ENCODE results near the gene SEMA5A.

Gene SEMA5A

DNA sequence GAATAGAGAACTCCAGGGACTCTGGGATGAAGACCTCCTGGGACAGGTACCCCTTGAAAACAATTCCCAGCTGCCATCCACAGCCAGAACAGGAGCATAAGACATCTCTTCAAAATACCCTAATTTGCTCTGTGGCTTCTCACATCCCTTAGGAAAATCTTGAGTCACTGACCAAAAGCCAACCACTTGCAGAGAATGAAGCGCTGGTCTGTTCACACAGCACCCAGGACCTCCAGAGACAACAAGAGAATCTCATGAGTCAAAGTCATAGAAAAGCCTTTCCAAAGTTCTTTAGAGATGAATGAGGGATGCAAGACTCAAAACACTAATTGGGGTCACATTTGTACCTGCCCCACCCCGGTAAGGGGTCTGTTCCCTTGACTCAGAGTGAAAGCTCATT is 210.6 kb downstream of the SEMA5A start:
- no peak for DNase-seq (ENCODE audit: low read depth, low spot score)

- no peak for DNase-seq (ENCODE audit: low read depth, low spot score)
These were observed 213.8 kb downstream of the SEMA5A start for GRCh38 chr5:9332026-9332425.

- DNase-seq (ENCODE audit: low read depth, low spot score): no peak
These were observed 214.5 kb downstream of the SEMA5A start for GRCh38 chr5:9331372-9331771.

GRCh38 chr5:9329125-9329524 is 216.8 kb downstream of the SEMA5A start:
- DNase-seq (ENCODE audit: low read depth, low spot score): no peak

DNA sequence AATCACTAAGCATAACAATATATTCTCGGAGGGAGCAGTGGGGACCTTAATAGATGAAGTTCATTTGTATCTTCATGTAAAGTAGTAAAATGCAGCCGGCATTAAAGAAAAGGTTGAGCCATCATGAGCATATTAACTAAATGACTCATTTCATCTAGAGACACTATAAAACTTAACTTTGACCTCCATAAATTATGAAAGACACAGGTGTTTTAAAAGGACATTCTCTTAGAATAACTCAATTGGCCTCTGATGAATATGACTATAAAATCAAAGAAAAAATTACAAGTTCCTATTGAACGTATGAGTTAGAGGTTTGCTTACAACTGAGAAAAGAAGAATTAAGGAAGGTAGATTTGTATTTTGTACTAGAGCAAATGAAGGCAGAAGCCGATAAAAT is 220.3 kb downstream of the SEMA5A start:
- no peak for DNase-seq (ENCODE audit: low read depth, low spot score)

GRCh38 chr5:9324348-9325077 is 221.4 kb downstream of the SEMA5A start:
- no peak for DNase-seq (ENCODE audit: low read depth, low spot score)

DNA sequence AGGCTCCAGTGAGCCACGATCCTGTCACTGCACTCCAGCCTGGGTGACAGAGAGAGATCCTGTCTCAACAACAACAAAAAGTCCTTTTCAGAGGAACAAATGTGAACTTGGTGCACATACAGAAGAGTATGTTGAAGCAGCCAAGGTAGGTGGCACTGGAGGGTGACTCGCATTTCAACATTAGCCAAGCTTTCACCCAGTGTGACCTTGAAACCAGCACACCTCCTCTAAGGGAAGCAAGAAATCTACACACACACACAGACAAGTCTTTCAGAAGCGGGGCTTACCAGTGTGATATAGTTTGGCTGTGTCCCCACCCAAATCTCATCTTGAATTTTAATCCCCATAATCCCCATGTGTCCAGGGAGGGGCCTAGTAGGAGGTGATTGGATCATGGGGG is 225.2 kb downstream of the SEMA5A start:
- DNase-seq (ENCODE audit: low read depth, low spot score): no peak

DNA sequence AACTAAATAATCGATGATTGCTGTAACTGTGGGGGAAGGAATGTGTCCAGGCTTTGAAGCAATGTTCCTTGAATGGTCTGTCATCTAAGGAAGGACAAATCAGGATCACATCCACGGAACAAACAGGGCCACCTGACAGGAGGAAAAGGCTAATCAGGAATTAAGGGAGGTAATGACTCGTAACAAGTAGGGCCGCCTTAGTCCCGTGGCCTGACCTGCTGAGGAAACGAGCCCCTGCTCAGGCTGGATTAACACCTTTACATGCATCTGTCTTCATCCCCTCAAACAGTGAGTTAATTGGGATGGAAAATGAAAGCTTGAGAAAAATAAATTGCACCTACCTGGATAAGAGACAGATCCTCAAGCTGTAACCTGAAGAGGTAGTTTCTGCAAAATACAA is 227.8 kb downstream of the SEMA5A start:
- no peak for DNase-seq (ENCODE audit: low read depth, low spot score)

DNA sequence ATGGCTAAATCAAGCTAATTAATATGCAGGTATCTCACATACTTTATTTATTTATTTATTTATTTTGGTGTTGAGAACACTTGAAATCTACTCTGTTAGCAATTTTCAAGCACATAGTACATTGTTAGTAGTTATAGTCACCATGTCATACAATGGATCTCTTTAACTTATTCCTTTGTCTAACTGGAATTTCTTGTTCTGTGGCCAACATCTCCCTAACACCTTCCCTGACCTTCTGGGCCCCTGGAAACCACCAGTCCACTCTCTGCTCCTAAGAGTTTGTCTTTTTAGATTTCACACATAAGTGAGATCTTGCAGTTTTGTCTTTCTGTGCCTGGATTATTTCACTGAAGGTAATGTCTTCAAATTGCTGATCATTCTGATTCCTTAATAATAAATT is 229.1 kb downstream of the SEMA5A start:
- no peak for DNase-seq (ENCODE audit: low read depth, low spot score)

GRCh38 chr5:9316041-9316440 is 229.8 kb downstream of the SEMA5A start:
- no peak for DNase-seq (ENCODE audit: low read depth, low spot score)

GRCh38 chr5:9314558-9314957 is 231.3 kb downstream of the SEMA5A start:
- DNase-seq (ENCODE audit: low read depth, low spot score): no peak

DNA sequence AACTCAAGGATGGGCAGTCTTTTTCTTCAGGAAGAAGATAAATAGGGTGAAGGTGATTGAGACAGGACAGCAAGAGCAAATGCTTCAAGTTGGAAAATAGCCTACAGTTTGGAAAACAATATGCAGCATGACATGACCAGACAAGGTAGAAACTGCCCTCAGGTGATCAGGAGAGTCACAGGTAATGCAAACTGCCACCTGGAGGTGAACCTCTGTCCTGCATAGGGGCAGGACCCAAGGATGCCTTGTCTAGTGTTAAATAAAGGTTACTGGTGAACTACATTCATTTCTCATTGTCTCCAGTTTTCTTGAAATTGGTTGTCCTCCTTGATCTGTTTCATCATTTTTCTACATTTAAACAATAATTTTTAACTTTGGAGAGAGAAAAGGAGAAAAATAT is 232.1 kb downstream of the SEMA5A start:
- no peak for DNase-seq (ENCODE audit: low read depth, low spot score)

DNA sequence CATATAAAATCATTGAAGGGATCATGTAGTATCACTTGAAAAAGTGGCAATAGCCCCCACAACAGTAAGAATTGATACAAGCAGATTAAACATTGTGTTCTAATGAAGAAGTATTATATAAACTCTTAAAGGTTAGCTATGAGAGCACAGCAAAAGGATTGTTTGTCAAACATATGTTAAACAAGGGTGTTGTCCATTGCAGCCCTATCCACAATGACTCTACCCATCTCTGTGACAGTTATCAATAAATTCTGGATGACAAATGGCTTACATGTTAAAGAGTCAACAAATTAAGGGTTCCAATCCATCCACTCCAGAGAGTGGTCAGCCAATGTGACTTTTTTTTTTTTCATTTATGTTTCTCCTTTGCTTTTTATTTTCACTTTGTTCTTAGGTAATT is 238.7 kb downstream of the SEMA5A start:
- DNase-seq (ENCODE audit: low read depth, low spot score): no peak

DNA sequence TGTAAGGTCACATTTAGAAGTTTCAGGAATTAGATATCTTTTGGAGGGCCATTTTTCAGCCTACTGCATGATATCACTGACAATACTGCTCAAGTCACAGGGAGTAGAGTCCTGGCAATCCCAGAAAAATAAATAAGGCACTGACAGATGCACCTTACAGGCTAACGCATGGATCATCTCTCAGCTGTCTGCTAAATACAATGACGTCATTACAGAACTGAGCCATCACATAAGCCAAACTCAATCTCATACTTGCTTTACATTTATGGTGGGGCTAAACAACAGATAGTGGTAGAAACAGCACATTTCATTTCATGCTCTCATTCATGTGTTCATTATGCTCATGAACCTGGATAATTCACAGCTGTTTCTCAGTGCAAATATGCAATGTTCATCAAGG is 243.7 kb downstream of the SEMA5A start:
- no peak for DNase-seq (ENCODE audit: low read depth, low spot score)

GRCh38 chr5:9301200-9301599 is 244.7 kb downstream of the SEMA5A start:
- DNase-seq (ENCODE audit: low read depth, low spot score): no peak

GRCh38 chr5:9297134-9297533 is 248.7 kb downstream of the SEMA5A start:
- no peak for DNase-seq (ENCODE audit: low read depth, low spot score)

GRCh38 chr5:9295466-9295801 is 250.4 kb downstream of the SEMA5A start:
- DNase-seq (ENCODE audit: low read depth, low spot score): no peak

DNA sequence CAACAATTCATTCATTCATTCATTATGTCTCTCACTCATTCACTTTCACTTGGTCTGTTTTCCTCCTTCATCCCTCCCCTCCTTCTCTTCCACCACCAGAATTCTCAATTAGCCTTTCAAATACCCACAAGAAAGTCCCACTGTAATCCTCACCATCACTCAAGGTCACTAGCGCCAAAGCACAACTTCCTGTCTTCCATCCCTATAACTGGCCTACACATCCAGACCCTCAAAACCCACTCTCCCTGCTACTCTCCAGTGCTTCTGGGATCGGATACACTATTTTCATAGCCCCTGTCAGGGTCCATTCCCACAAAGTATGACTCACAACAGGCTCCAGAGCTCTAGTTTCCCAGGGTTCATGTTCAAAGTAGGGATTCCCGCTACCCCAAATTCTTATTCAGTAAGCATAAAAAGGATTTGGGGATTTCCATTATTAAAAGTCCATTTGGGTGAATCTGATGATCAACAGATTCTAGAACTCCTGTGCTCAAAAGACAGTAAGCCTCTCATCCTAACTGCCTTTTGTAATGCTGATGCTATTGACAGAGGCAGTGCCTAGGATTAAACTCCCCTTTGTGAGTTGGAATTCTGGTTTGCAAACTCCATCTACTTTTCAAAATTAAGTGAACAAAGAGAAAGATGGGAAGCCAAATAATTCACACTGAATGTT is 250.9 kb downstream of the SEMA5A start:
- no peak for DNase-seq (ENCODE audit: low read depth, low spot score)

DNA sequence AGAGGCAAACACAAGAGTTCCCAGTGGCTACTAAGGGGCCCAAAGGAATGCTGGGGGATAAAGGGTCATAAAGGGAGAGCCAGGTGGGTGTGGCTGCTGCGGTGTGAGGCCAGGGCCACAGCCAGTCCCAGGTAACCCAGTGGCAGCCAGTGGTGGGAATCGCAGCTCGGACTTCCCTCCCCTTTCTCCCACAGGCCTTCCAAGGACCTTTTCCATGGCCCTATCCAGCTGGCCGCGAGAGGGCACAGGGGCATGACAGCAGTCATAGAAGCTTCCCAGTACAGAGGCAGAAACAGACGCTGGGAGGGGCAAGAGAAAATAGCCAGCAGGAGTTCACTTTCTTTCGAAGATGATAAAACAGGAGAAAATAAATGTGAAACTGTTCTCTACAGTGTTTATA is 257.6 kb downstream of the SEMA5A start:
- DNase-seq (ENCODE audit: low read depth, low spot score): no peak

DNA sequence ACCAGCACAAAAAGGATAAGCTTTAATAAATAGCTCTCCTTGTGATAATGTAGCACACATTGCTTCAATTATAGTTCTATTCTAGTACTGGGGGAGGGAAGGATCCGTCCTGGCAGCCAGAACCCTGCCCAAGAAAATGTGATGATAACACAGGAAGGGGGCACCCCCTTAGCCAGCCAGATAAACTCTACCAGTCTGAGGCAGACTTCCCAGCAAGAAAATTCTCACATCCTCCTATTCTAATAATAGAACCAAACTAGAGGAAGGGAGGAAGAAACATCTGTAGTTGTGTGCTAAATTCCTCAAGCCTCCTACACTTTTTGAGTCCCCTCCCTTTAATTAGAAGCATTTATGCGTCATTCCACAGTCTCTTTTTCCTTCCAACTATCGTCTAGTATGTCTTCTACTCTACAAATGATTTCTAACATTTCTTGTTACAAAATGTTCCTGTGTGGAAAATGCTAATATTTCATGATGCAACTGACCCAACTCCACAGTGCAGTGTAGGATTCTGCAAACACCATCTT is 261.0 kb downstream of the SEMA5A start:
- DNase-seq (ENCODE audit: low read depth, low spot score): no peak

GRCh38 chr5:9284272-9284671 is 261.6 kb downstream of the SEMA5A start:
- no peak for DNase-seq (ENCODE audit: low read depth, low spot score)

GRCh38 chr5:9283473-9283872 is 262.4 kb downstream of the SEMA5A start:
- DNase-seq (ENCODE audit: low read depth, low spot score): no peak

DNA sequence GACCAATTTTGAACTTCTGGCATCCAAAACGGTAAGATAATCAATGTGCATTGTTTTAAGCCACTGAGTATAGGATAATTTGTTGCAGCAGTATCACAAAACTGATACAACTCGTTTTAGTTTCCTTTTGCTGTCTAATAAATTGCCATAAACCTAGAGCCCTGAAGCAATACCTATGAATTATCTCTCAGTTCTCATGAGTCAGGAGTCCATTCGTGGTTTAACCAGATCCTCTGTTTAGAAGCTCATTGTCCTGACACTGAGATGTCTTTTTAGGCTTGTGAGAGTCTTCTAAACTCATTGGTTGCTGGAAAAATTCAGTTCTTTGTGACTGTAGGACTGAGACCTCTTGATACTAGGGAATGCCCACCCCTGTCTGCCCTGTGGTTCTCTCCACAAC is 262.9 kb downstream of the SEMA5A start:
- DNase-seq (ENCODE audit: low read depth, low spot score): no peak
